Measurements from ENCODE around the gene LPIN1.
"Not testable (repeated sequence)": the region's sequence is repeated elsewhere in the genome, so short reads cannot be mapped to it uniquely, and the experiment has no call there.

The LPIN1 gene

GRCh38 chr2:11743846-11744553 lies 2.4 kb upstream of the LPIN1 start:
- in situ Hi-C loops (cut with HindIII; ENCODE audit: low sequenced_read_pairs), result no loop called here

DNA sequence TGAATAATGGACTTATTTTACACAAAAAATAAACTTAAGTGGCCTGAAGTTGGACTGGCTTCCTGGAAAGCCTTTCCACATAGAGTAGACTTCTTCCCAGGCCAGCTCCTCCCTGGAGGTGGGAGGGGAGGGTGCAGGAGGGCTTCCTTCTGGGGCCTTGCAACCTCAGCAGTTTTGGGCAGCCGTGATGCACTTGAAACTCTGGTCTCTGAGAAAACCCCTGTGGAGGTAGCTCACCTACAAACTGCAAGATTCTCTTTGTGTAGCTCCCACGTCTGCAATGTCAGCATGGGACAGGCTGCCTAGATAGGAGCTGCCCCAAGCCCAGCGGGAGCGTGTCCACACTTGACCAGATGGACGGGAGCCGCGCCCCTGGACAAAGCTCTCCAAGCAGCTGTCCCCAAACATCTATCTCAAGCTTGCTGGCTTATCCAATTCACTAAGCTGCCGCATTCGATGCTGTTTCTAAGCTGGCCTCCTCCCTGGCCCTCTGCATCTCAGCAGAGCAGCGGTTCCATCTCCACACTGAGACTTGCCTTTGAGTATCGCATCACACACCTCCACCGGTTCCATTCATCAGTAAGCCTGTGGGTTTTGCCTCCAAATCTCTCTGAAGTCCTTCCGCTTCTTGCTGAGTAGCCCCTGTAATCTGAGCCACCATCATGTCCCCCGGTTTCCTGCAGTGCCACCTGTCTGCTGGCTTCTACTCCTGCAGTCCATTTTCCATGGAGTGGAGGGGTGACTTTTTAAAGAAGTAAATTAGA lies 1.6 kb upstream of the LPIN1 start:
- in situ Hi-C loops (cut with HindIII; ENCODE audit: low sequenced_read_pairs), result no loop called here

DNA sequence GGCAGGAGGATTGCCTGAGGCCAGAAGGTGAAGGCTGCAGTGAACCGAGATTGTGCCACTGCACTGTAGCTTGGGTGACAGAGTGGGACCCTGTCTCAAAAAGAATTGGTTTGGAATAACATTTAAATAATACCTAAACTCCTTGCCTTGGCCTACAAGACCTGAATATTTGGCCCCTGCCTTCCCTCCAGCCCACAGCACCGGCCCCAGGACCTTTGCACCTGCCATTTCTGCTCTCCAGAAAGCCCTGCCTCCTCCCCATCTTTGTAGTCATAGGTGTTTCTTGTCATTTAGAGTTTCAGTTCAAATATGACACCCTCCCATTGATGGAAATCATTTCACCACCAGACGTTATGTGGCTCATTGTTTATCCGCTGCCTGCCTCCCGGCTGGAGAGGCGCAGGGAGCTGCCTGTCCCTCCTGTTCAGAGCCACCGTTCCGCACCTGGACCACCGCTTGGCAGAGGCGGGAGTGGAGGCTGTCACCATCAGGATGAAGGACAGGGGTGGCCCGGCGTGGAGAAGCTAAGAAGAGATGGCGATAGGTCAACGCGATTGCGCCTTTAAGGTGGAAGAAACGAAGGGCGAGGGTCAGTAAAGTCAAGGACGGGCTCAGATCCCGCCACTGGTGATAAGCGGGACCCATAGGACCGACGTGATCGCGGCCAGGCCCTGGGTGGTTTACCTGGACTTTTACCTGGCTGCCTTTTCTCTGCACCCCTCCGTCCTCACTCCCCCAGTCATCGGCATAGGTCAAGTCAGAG lies 638 bp upstream of the LPIN1 start:
- in situ Hi-C loops (cut with HindIII; ENCODE audit: low sequenced_read_pairs), result no loop called here

DNA sequence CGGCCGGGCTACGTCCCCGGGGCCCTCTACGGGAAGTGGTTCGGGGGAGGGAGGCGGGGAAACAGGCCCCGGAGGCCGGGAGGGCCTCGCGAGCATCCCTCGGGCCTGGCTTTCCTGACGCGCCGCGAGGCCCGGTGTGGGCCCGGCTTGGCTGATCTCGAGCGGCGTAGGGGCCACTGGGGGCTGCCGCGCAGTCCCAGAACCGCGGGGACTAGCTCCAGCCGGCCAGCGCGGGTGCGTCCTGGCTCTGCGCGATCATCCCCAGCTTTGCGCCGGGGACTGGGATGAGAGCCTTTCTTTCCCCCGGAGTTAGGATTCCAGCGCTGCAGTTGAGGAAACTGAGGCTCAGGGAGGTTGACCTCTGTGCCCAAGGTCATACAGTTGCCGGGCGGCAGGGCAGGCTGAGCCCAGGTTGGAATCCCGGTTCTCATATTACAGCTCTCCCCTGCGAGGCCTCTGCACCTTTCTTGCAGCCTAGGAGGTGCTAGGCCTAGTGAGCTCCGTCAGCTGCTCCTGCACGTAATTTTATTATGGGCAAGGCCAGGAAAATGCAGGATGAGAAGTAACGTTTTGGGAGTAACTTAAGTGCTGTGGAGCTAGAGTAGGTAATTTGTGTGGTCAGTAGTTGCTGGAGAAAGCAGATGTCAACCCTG lies 501 bp downstream of the LPIN1 start:
- in situ Hi-C loops (cut with HindIII; ENCODE audit: low sequenced_read_pairs), result no loop called here

DNA sequence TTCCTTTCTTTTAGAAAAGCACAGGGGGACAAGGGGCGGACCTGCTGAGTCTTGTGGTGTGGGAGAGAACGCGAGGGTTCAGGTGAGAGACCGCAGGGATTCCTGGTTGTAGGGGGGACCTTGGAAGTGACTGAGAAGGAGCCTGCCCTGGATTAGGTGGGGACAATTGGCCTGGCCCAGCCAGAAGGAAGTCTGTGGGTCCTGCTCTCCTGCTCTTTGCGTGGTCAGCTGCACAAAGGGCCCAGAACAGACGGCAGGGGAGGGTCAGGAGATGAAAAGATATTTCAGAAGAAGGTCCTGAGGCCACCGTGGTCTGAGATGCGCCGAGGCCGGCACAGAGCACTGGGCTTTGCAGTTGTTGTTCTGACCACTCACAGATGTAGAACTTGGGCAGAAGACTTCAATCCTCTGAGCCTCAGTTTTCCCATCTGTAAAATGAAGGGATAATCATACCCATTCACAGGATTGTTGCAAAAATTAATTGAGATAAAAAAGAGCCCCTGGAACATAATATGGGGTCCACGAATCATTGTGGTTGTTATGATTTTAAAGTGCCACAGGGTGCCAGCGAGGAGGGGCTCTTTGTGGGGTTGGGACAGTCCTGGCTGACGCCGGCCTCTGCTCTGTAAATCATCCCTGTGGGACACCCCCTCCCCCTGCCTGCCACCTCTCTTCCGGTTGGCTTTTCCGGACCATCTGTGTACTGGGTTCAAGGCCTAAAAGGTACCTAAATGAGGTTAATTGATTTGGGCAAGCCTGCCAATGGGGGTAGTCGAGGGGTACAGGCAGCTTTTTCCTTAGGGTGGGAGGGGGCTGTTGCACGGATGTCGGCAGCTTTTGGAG lies 1.8 kb downstream of the LPIN1 start:
- in situ Hi-C loops (cut with HindIII; ENCODE audit: low sequenced_read_pairs), result no loop called here

- in situ Hi-C loops (cut with HindIII; ENCODE audit: low sequenced_read_pairs), result no loop called here
Measured at GRCh38 chr2:11748861-11749645, 2.6 kb downstream of the LPIN1 start.

DNA sequence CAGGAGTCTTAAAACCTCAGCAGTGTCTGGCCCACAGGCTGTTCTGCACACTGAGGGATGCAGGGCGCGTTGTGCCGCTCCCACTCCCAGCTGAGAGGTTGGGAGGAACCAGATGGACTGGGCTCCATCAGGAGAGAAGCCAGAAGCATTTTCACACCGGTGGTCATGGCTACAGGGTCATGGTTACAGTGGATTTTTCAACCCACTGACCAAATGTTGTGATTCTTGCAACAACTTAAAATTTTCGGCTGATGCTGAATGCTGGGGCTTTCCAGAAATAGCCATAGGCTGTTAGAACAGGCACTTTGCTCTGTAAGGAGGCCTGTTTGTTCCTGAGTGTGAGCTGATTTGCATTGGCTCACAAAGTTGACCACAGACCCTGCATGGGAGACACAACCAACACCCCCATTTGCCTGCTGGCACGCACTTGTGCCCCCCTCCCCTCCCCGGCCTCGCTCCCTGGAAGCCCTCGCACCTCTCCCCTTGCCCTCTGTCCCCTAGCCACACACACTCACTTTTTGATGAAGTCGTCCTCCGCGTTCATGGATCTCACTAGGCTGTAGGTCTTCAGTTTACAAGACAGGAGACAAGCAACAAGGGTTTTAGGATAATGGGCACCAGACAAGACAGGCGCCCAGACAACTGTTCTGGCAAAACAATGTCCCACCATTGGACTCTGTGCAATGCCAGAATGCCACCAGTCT lies 3.4 kb downstream of the LPIN1 start:
- in situ Hi-C loops (cut with HindIII; ENCODE audit: low sequenced_read_pairs), result no loop called here

DNA sequence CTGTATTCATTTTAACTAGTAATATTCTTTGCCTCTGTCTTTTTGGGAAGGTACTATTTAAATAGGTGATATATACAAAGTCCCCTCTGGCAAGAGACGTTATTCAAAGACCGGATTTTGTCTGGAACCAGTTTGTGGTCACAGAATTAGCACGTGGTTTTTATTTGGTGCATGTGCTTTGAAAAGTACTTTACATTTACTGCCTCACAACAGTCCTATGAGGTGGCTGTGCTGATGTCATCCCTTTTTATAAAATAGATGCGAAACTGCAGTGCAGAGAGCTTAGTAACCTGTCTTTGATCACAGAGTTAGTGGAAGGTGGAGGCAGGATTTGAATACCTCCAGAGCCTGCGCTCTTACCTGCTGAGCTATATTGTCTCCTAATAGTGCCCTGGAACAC lies 4.0 kb downstream of the LPIN1 start:
- in situ Hi-C loops (cut with HindIII; ENCODE audit: low sequenced_read_pairs), result no loop called here

GRCh38 chr2:11750917-11751316 lies 4.5 kb downstream of the LPIN1 start:
- in situ Hi-C loops (cut with HindIII; ENCODE audit: low sequenced_read_pairs), result no loop called here

DNA sequence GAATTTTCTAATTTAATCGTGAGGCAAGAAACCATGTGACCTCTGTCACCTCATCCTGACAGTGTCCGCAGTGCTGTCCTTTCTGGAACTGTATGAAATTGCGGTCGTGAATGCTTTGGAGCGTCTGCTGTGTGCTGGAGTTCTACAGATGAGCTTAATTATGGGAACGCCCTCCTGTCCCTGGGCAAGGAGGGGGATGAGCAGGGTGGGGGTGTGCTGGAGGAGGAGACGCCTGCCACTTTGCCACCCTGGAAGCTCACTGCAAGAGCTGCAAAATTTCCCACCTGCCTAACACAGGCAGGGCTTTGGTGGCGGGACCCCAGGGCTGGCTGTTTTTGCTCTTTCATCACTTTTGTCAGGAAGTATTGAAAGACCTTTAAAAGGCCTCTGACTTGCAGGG lies 6.5 kb downstream of the LPIN1 start:
- in situ Hi-C loops (cut with HindIII; ENCODE audit: low sequenced_read_pairs), result no loop called here

GRCh38 chr2:11753452-11753885 lies 7.0 kb downstream of the LPIN1 start:
- in situ Hi-C loops (cut with HindIII; ENCODE audit: low sequenced_read_pairs), result no loop called here

DNA sequence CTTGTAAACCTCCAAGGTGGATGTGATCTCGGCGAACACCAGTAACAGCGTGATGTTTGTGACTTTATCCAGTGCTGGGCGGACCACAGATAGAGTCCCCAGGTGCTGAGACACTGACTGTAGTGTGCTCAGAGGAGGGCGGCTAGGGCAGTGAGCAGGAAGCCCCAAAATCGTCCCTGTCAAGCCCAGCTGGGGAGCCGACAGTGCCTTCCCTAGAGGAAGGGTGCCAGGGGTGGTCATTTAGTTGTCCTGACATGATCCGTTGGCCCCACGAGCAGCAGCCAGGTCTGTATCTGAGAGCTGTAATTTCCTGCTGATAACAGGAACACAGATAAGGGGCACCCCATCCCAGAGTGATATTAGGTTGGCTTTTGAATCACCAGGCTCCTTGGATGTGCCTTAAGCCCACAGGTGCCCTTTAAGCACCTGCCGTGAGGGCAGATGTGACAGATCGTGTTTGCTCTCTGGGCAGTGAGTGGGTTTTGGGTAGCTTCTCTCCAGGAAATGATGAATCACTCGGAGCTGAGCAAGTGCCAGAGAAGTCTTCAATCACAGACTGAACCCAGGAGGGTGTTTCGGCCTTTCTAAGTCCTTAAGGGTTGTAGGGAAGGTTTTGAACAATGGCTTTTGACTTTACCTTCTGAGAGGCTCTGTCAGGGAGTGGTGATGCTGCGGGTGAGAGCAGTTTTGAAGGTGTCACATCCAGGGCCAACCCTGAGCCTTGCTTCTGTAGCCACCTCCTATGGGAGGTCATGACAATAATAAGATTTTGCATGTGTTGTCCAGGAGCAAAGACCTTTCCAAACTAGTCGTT lies 7.7 kb downstream of the LPIN1 start:
- in situ Hi-C loops (cut with HindIII; ENCODE audit: low sequenced_read_pairs), result no loop called here

DNA sequence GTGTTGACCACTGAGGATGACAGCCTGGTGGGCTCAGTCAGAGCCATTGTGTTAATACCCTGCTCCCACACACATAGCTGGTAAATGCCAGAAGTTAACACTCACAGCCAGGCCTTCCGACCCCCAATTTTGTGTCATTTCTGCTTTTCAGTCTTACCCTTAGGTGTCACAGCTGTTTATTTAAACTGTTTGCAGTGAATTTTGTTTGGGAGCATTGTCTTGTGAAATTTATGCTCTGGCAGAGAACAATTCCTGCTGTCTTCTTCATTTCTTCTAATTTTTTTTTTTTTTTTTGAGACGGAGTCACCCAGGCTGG lies 8.2 kb downstream of the LPIN1 start:
- in situ Hi-C loops (cut with HindIII; ENCODE audit: low sequenced_read_pairs), result no loop called here

DNA sequence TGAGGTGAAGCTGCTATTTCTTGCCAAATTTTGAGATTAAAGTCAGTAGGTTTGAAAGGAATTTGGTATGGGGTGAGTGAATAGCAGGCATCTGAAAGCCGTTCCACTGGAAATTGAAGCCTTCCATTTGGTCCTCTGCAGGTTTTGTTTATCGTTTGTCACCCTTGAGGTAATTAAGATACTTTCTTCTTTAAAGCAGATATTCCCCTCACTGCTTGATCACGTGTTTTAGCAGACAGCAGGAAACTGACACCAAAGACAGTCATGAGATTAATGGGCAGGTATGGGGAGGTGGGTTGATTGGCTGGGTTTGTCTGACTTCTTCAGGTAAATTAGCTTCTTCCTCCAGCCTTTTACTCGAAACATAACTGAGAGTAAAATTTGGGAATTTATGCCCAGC lies 10.7 kb downstream of the LPIN1 start:
- in situ Hi-C loops (cut with HindIII; ENCODE audit: low sequenced_read_pairs), result no loop called here

GRCh38 chr2:11758187-11758586 lies 11.8 kb downstream of the LPIN1 start:
- in situ Hi-C loops (cut with HindIII; ENCODE audit: low sequenced_read_pairs), result no loop called here

GRCh38 chr2:11758647-11759046 lies 12.2 kb downstream of the LPIN1 start:
- in situ Hi-C loops (cut with HindIII; ENCODE audit: low sequenced_read_pairs), result no loop called here

GRCh38 chr2:11759182-11759975 lies 12.9 kb downstream of the LPIN1 start:
- in situ Hi-C loops (cut with HindIII; ENCODE audit: low sequenced_read_pairs), result not testable (repeated sequence)
